Tibial artery (tissue), 4 donors: Measurements from ENCODE around the gene SMAD6.

Experiments
- DNase-seq, 2 donors: peaks; one replicate each; pipeline ENCODE4 v3.0.0-alpha.2; 2019
- H3K27ac ChIP-seq, 2 donors: fragments of 200-600 bp; sonication (generic) in 1 of 2; 1 replicate in 1 of 2; 2 replicates in 1 of 2; pipeline ENCODE4 v1.5.1; 2018 to 2019; ENCODE audit warnings: mild to moderate bottlenecking in 1 of 2
- H3K27me3 ChIP-seq, 2 donors: fragments of 200-600 bp; sonication (generic) in 1 of 2; one replicate each; pipeline versions ENCODE4 v1.5.1 to v1.6.0; 2016 to 2019
- H3K36me3 ChIP-seq, 3 donors: fragments of 200-600 bp; sonication (generic) in 2 of 3; one replicate each; pipeline ENCODE4 v1.5.1; 2016 to 2019; ENCODE audit warnings: mild to moderate bottlenecking in 2 of 3
- H3K4me1 ChIP-seq, 4 donors: fragments of 200-600 bp; sonication (generic) in 2 of 4; 1 replicate in 3 of 4; 2 replicates in 1 of 4; pipeline ENCODE4 v1.5.1; 2016 to 2019
- H3K4me3 ChIP-seq, 2 donors: fragments of 200-600 bp; sonication (generic) in 1 of 2; 1 replicate in 1 of 2; 2 replicates in 1 of 2; pipeline ENCODE4 v1.5.1; 2018 to 2019; ENCODE audit warnings: mild to moderate bottlenecking in 2 of 2
- H3K9me3 ChIP-seq, 3 donors: fragments of 200-600 bp; sonication (generic) in 1 of 3; one replicate each; pipeline ENCODE4 v1.5.1; 2016 to 2019
- intact Hi-C: fragments of 100-400 bp; cut with DNase I; formaldehyde crosslinking; loops from one replicate; pipeline ENCODE4 v1.15.0; 2023; ENCODE audit warnings: low total_unique reads
- TF ChIP-seq, protein P1 (sequence below), 2 experiments: fragments of 200-600 bp in 1 of 2; fragments of 450-650 bp in 1 of 2; IDR thresholded peaks; one replicate each; pipeline ENCODE4 v1.5.1; 2017 to 2019; ENCODE audit warnings: antibody characterized with exemption in 2 of 2, mild to moderate bottlenecking in 1 of 2, moderate library complexity in 1 of 2

Gene SMAD6

DNA sequence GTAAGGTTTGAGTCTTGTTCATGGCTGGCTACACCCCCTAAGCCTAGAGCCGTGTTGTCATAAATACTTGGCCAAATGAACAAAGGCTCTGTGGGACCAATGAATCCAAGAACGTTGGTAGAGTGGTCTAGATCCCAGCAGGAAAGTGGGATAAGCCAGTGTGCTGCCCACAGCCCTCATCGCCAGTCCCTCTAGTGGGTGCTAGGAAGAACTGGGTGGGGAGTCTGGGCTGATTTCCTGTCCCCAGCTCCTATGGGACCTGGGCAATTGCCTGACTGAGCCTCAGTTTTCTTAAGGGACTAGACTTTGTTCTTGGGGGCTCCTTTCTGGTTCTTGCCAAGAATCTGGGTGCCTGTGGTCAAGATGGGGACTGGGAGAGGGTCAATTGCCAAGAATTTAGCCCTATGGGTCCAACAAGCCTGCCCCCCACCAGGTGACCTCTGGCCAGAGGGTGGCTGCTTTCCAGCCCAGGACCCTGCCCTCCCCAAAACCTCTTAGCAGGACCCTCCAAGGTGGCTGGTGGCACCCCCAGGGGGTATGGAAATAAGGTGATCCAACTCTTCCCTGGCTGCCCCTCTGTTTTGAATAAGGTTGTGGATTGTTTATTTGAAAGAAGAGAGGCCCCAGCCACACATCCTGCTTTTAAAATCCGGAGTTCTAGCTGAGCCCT, 42.7 kb downstream of the SMAD6 start:
- no peak for DNase-seq
- Histone ChIP-seq H3K27me3 (no peaks in the 10 kb centered on the region), H3K4me1 (peaks cover 0 to 100% (median 76%) of the 10 kb centered on the region in 4 donors), H3K9me3 (no peaks in the 10 kb centered on the region), H3K4me3 (no peak overlapping the region), H3K36me3 (no peaks in the 10 kb centered on the region), H3K27ac (peak overlapping the region; percentile 65 to 73)
- intact Hi-C loops, result no loop called here
- TF ChIP-seq, protein P1, sequence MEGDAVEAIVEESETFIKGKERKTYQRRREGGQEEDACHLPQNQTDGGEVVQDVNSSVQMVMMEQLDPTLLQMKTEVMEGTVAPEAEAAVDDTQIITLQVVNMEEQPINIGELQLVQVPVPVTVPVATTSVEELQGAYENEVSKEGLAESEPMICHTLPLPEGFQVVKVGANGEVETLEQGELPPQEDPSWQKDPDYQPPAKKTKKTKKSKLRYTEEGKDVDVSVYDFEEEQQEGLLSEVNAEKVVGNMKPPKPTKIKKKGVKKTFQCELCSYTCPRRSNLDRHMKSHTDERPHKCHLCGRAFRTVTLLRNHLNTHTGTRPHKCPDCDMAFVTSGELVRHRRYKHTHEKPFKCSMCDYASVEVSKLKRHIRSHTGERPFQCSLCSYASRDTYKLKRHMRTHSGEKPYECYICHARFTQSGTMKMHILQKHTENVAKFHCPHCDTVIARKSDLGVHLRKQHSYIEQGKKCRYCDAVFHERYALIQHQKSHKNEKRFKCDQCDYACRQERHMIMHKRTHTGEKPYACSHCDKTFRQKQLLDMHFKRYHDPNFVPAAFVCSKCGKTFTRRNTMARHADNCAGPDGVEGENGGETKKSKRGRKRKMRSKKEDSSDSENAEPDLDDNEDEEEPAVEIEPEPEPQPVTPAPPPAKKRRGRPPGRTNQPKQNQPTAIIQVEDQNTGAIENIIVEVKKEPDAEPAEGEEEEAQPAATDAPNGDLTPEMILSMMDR (IDR thresholded peaks at IDR 0.05), result no peak

DNA sequence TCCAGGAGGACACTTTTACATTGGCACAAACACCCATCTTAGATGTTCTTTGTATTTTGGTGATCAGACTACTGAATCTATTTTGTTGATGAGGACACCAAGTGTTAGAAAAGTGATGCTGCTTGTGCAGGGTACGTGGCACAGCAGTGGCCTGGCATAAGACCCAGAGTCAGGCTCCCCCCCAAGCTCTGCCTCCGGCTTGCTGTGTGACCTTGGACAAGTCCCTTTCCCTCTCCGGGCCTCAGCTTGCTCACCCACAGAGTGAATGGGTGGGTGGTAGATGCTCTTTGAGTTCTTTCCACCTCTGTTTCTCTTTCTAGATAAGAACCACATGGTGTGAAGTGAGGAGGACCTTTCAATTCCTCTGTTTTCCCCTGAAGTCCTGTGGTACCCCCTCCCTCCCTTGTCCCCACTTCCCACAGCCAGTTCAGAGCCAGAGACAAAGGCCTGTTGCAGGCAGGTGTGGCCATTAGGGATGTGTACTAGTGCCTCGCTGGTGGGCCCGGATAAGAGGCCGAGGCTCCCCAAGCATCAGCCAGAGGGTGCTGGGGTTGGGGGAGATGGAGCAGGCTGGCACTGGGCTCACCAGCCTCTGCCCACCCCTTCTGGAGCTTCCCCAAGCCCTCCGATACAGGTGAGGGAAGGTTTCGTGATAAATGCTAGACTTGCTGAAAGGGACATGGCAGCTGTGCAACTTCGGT, 43.6 kb downstream of the SMAD6 start:
- TF ChIP-seq, protein P1 (IDR thresholded peaks at IDR 0.05), result no peak
- Histone ChIP-seq H3K36me3 (no peaks in the 10 kb centered on the region), H3K4me1 (peaks cover 0 to 100% (median 80%) of the 10 kb centered on the region in 4 donors), H3K27me3 (no peaks in the 10 kb centered on the region), H3K9me3 (no peaks in the 10 kb centered on the region), H3K4me3 (no peak overlapping the region), H3K27ac (peak overlapping the region; percentile 65 to 73)
- intact Hi-C loops, result no loop called here
- DNase-seq, result no peak

DNA sequence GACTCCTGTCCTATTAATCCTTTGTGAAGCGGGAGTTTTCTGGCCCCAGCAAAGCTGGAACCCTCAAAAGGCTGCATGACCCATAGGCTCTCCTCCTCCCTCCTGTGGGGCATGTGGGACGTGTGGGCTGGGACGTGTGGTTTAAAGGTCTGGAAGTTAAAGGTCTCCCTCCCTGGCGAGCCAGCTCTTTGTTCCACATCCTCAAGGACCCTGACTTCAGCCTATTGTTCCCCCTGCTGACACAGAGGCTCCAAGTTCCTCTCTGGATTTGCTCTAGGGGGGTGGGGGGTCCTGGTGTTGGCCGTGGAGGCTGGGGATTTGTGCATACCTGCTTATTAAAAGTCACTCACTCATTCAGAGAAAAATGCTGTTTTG, 44.2 kb downstream of the SMAD6 start:
- TF ChIP-seq, protein P1 (IDR thresholded peaks at IDR 0.05), result no peak
- peaks cover 0 to 100% (median 80%) of the 10 kb centered on the region in 4 donors for H3K4me1 ChIP-seq
- H3K27me3 ChIP-seq, result no peaks in the 10 kb centered on the region
- no peak for DNase-seq
- H3K9me3 ChIP-seq, result no peaks in the 10 kb centered on the region
- H3K36me3 ChIP-seq, result no peaks in the 10 kb centered on the region
- H3K4me3 ChIP-seq, result no peak overlapping the region
- H3K27ac ChIP-seq, result peak overlapping the region; percentile 65 to 73
- intact Hi-C loops, result no loop called here

DNA sequence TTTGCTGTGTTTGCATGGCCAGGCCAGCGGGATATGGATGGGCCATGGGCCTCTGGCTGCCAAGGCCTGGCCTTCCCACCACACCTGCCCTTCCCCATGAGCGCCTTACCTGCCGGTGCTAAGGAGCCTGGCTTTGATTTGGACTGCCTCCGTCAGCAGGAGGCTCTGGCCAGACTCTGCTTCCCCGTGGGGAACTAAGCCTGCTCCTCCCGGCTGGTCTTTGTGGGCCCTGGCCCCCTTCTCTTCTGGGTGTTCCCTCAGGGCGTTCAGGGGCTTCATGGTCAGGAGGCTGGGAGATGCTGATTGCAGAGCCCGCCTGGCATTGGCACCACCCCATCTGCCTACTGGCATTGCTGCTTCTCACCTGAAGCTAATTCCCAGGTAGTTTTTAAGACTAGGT, 45.2 kb downstream of the SMAD6 start:
- Histone ChIP-seq H3K36me3 (no peaks in the 10 kb centered on the region), H3K4me1 (peaks cover 0 to 100% (median 81%) of the 10 kb centered on the region in 4 donors)
- intact Hi-C loops, result no loop called here

DNA sequence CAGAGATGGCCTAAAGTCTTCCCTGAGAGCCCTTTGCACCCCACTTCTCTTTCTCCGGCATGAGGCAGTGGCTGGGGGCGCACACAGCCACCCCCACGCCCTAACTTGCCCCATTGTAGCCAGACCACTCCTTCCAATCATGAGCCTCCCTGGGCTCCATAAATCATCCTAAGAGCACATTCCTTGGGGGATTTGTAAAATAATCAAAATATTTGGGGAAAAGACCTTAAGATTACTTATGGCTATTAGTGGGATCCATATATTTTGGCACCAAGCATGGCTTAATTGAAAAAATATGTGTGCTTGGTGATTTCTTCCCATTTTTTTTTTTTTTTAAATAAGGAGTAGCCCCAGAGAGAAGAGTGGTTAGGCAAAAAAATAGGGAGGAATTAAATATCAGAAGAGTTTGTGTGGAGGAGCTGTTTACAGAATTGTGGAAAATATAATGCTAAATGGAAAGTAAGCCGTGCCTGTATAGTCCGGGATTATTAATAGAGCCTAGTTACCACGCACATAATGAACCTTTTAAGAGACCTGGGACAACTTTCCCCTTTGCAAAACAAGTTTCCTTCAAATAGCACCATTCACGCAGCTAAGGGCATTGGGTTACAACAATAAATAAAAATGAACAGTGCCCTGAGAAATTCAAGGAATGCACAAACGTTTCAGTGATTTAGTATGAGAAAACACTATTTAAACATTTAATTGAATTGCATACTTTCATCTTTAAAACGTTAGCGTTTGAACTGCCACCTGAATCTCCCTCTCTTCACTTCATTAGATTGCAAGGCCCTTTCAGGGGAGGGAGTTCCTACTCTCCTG, 46.1 kb downstream of the SMAD6 start:
- DNase-seq, result no peak
- peaks cover 0 to 99% (median 80%) of the 10 kb centered on the region in 4 donors for H3K4me1 ChIP-seq
- intact Hi-C loops, result no loop called here
- H3K9me3 ChIP-seq, result no peaks in the 10 kb centered on the region
- no peaks in the 10 kb centered on the region for H3K36me3 ChIP-seq
- TF ChIP-seq, protein P1 (IDR thresholded peaks at IDR 0.05), result no peak
- no peaks in the 10 kb centered on the region for H3K27me3 ChIP-seq
- peak overlapping the region; percentile 65 to 73 for H3K27ac ChIP-seq
- peak overlapping the region in 1 of 2 donors; percentile 7 for H3K4me3 ChIP-seq

More for the DNA sequence above, 45.2 kb downstream of the SMAD6 start:
- DNase-seq, result no peak
- Histone ChIP-seq H3K4me3 (no peak overlapping the region), H3K27me3 (no peaks in the 10 kb centered on the region), H3K27ac (peak overlapping the region; percentile 65 to 73), H3K9me3 (no peaks in the 10 kb centered on the region)
- TF ChIP-seq, protein P1 (IDR thresholded peaks at IDR 0.05), result no peak
